Measurements from ENCODE around the gene STUM. TPM values are rescaled to one million over a fixed set of nuclear protein-coding genes. Genes with fewer than 3 reads are reported as not detected.
A peak's percentile ranks its signal among the peaks of the same experiment; 100 is the strongest.

Gene STUM
- polyA plus RNA-seq, 1 of the 3 experiments (the other 2 are of a cell fraction): not detected

DNA sequence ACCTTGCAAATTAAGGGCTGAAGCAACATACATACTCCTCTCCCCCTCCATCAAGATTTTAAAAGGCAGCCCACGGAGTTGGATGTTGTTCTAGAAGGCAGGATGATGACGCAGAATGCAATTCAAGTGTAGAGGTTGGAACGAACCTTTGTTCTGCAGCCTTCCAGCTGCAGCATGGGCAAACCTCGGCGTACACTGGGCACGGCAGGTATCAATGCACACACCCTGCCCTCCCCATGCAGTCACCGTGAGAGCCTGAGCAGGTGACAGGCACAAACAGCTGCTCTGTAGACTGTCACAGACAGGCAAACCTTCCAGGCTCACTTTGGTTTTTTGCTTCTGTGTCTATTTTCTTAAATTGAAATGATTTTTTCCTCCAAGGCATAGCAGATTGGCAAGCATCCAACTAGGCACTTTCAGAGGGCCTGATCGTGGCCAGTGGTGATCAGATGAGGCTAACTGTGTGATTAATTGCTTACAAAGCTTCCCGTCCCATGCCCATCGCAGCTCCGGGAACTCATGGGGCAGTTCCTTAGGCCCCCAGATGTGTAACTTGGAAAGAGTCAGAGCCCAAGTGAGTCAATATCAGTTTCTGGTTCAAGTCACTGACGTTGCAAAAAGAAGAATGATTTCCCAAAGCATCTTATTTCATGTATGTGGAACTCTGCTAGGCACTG is 108.2 kb downstream of the STUM start (continued):
- TF ChIP-seq CTCF (IDR thresholded peaks at IDR 0.05) (no peak), GATA2 (CRISPR knock-in tag; IDR thresholded peaks at IDR 0.05) (peak; percentile 51), FOSL2 (IDR thresholded peaks at IDR 0.05; ENCODE audit: borderline replicate concordance, low read depth) (peak; percentile 77; the same call in 1 of the 2 replicates), TCF12 (IDR thresholded peaks at IDR 0.05) (peak; percentile 87), TAF1 (IDR thresholded peaks at IDR 0.05; ENCODE audit: borderline replicate concordance, low read depth, low read length) (no peak), SMC3 (IDR thresholded peaks at IDR 0.05; ENCODE audit: low read depth, low read length) (no peak), GABPA (IDR thresholded peaks at IDR 0.05; ENCODE audit: low read depth) (no peak), JUND (IDR thresholded peaks at IDR 0.05) (peak; percentile 75; the same call in 1 of the 2 replicates), MXI1 (IDR thresholded peaks at IDR 0.05; ENCODE audit: low read depth, low read length) (peak; percentile 49), USF1 (IDR thresholded peaks at IDR 0.05; ENCODE audit: borderline replicate concordance, low read depth) (no peak)
- TF ChIP-seq, protein P1, sequence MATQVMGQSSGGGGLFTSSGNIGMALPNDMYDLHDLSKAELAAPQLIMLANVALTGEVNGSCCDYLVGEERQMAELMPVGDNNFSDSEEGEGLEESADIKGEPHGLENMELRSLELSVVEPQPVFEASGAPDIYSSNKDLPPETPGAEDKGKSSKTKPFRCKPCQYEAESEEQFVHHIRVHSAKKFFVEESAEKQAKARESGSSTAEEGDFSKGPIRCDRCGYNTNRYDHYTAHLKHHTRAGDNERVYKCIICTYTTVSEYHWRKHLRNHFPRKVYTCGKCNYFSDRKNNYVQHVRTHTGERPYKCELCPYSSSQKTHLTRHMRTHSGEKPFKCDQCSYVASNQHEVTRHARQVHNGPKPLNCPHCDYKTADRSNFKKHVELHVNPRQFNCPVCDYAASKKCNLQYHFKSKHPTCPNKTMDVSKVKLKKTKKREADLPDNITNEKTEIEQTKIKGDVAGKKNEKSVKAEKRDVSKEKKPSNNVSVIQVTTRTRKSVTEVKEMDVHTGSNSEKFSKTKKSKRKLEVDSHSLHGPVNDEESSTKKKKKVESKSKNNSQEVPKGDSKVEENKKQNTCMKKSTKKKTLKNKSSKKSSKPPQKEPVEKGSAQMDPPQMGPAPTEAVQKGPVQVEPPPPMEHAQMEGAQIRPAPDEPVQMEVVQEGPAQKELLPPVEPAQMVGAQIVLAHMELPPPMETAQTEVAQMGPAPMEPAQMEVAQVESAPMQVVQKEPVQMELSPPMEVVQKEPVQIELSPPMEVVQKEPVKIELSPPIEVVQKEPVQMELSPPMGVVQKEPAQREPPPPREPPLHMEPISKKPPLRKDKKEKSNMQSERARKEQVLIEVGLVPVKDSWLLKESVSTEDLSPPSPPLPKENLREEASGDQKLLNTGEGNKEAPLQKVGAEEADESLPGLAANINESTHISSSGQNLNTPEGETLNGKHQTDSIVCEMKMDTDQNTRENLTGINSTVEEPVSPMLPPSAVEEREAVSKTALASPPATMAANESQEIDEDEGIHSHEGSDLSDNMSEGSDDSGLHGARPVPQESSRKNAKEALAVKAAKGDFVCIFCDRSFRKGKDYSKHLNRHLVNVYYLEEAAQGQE (IDR thresholded peaks at IDR 0.05; ENCODE audit: low read depth, low read length): no peak
- TF ChIP-seq, protein P2, sequence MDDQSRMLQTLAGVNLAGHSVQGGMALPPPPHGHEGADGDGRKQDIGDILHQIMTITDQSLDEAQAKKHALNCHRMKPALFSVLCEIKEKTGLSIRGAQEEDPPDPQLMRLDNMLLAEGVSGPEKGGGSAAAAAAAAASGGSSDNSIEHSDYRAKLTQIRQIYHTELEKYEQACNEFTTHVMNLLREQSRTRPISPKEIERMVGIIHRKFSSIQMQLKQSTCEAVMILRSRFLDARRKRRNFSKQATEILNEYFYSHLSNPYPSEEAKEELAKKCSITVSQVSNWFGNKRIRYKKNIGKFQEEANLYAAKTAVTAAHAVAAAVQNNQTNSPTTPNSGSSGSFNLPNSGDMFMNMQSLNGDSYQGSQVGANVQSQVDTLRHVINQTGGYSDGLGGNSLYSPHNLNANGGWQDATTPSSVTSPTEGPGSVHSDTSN (IDR thresholded peaks at IDR 0.05): peak; percentile 94
